SK-N-SH treated with all-trans-retinoic acid at 6 μM for 48 hours (cell line): ENCODE data around the gene ALS2CL.

Source experiments
- ARNTL ChIP-seq: fragments of 450-650 bp; formaldehyde crosslinking; IDR thresholded peaks from 2 replicates; pipeline ENCODE4 v1.5.0; 2020; ENCODE audit warnings: low read depth, mild to moderate bottlenecking, moderate library complexity, borderline replicate concordance
- ESRRG ChIP-seq: fragments of 250-450 bp; sonication (Bioruptor Pico); IDR thresholded peaks from 2 replicates; pipeline ENCODE4 v1.6.1; 2021; ENCODE audit warnings: mild to moderate bottlenecking
- GLIS3 ChIP-seq: fragments of 250-450 bp; sonication (Bioruptor Pico); IDR thresholded peaks from 2 replicates; pipeline ENCODE4 v1.5.0; 2020; ENCODE audit warnings: mild to moderate bottlenecking, moderate library complexity
- ISL1 ChIP-seq: fragments of 250-450 bp; sonication (Bioruptor Pico); IDR thresholded peaks from 2 replicates; pipeline ENCODE4 v2.1.2; 2022; ENCODE audit warnings: mild to moderate bottlenecking, moderate library complexity
- PPARA ChIP-seq: fragments of 250-450 bp; sonication (Bioruptor Pico); IDR thresholded peaks from 2 replicates; pipeline ENCODE4 v1.5.0; 2020; ENCODE audit warnings: mild to moderate bottlenecking, borderline replicate concordance
- RARB ChIP-seq: fragments of 250-450 bp; sonication (Bioruptor Pico); IDR thresholded peaks from 2 replicates; pipeline ENCODE4 v1.8.0; 2021; ENCODE audit warnings: mild to moderate bottlenecking, moderate library complexity
- SNAI2 ChIP-seq: fragments of 250-450 bp; sonication (Bioruptor Pico); IDR thresholded peaks from 2 replicates; pipeline ENCODE4 v1.5.0; 2020; ENCODE audit warnings: mild to moderate bottlenecking, moderate library complexity
- TSHZ2 ChIP-seq: fragments of 250-450 bp; sonication (Bioruptor Pico); IDR thresholded peaks from 2 replicates; pipeline ENCODE4 v1.5.0; 2020; ENCODE audit warnings: mild to moderate bottlenecking, moderate library complexity
- TF ChIP-seq, protein P1 (sequence below): fragments of 250-450 bp; sonication (Bioruptor Pico); IDR thresholded peaks from 2 replicates; pipeline ENCODE4 v1.8.0; 2020; ENCODE audit warnings: mild to moderate bottlenecking, moderate library complexity, borderline replicate concordance

DNA sequence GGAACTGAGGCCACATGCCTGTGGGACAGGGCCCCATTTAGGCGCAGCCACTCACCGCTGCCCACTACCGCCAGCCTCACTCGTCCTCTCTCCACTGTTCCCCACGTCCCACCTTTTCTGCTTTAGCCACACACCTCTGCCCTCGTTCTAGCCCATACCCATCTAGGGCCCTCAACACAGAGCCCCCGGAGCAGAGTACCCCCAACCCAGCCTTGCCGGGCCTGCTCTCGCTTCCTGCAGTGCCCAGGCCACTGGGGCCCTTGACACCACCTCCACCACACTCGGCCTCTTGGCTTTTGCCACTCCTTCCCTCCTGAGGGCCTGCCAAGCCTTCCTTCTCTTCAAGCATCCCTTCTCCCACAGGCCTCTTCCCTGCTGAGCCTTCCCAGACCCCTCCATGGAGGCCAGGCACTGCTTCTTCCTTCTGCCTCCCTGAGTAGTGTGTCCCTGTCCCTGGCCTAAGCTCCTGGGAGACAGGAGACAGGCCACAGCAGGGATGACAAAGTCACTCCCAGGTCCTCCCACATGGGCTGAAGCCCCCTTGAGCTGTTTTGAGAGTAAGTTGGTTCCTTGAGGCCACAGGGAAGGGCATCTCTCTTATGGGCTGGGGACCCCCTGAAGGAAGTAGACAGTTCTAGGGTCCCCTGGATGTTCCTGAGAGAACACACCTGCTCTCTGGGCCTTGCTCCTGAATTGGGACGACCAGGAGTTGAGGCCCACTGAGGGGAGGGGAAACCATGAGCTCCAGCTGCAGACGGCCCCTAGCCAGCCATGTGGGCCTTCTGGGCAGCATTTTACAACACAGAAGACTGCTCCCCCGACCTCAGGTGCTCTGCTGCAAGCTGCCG, 19.8 kb upstream of the ALS2CL start:
- TF ChIP-seq RARB (CRISPR knock-in tag) = no peak
- no peak for TF ChIP-seq ESRRG (CRISPR knock-in tag)
- no peak for TF ChIP-seq SNAI2 (CRISPR knock-in tag)
- no peak for TF ChIP-seq ARNTL (CRISPR knock-in tag)
- TF ChIP-seq PPARA (CRISPR knock-in tag) = no peak
- TF ChIP-seq ISL1 (CRISPR knock-in tag) = no peak
- TF ChIP-seq, protein P1, sequence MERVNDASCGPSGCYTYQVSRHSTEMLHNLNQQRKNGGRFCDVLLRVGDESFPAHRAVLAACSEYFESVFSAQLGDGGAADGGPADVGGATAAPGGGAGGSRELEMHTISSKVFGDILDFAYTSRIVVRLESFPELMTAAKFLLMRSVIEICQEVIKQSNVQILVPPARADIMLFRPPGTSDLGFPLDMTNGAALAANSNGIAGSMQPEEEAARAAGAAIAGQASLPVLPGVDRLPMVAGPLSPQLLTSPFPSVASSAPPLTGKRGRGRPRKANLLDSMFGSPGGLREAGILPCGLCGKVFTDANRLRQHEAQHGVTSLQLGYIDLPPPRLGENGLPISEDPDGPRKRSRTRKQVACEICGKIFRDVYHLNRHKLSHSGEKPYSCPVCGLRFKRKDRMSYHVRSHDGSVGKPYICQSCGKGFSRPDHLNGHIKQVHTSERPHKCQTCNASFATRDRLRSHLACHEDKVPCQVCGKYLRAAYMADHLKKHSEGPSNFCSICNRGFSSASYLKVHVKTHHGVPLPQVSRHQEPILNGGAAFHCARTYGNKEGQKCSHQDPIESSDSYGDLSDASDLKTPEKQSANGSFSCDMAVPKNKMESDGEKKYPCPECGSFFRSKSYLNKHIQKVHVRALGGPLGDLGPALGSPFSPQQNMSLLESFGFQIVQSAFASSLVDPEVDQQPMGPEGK (CRISPR knock-in tag) = no peak
- no peak for TF ChIP-seq TSHZ2 (CRISPR knock-in tag)
- TF ChIP-seq GLIS3 (CRISPR knock-in tag) = no peak
